Osteocyte (in vitro differentiated cells): Measurements from ENCODE around the gene ZNHIT1. TPM values are rescaled to one million over a fixed set of nuclear protein-coding genes. Genes with fewer than 3 reads are reported as not detected.

Source experiments
- DNase-seq: peaks from one replicate; pipeline ENCODE4 v3.0.0; 2021; ENCODE audit warnings: mixed read lengths; ENCODE audit not compliant: unreplicated experiment; ENCODE audit errors: extremely low spot score
- H3K27ac Mint-ChIP-seq: one replicate; pipeline ENCODE4 v1.8.0; 2021; ENCODE audit warnings: mild to moderate bottlenecking, mixed read lengths; ENCODE audit not compliant: unreplicated experiment
- H3K27me3 Mint-ChIP-seq: one replicate; pipeline ENCODE4 v1.8.0; 2021; ENCODE audit warnings: mixed read lengths; ENCODE audit not compliant: unreplicated experiment
- H3K36me3 Mint-ChIP-seq: one replicate; pipeline ENCODE4 v1.8.0; 2021; ENCODE audit warnings: mixed read lengths; ENCODE audit not compliant: unreplicated experiment
- H3K4me1 Mint-ChIP-seq: one replicate; pipeline ENCODE4 v1.8.0; 2021; ENCODE audit warnings: mixed read lengths; ENCODE audit not compliant: unreplicated experiment
- H3K4me3 Mint-ChIP-seq: one replicate; pipeline ENCODE4 v1.8.0; 2021; ENCODE audit warnings: mild to moderate bottlenecking, moderate library complexity, mixed read lengths; ENCODE audit not compliant: unreplicated experiment
- H3K9me3 Mint-ChIP-seq: one replicate; pipeline ENCODE4 v1.8.0; 2021; ENCODE audit warnings: mixed read lengths; ENCODE audit not compliant: unreplicated experiment
- long read RNA-seq: library from polyadenylated mRNA; unstranded; transcript quantifications from one replicate; pipeline ENCODE4 v2.0.0, GENCODE V29; 2021
- total RNA-seq: library from RNA; stranded (reverse); gene quantifications from 2 replicates; pipeline ENCODE4 v1.2.1, GENCODE V29; 2021
- TF ChIP-seq, protein P1 (sequence below): fragments of 200-600 bp; sonication (generic); IDR thresholded peaks from 2 replicates; pipeline ENCODE4 v1.5.0; 2021; ENCODE audit warnings: antibody characterized with exemption, mild to moderate bottlenecking, moderate library complexity

Gene ZNHIT1
- 64.0 and 66.9 TPM in 2 replicates for total RNA-seq
- long read RNA-seq, transcript ZNHIT1-201 (5 exons, 1,225 nt): major isoform, 35 of 47 reads
- long read RNA-seq, partial matches to known transcripts: 2 of 47 reads
- long read RNA-seq, other reads (novel, unspliced or antisense): 9 of 47 reads

- H3K4me1 Mint-ChIP-seq: peaks cover 41% of the 10 kb centered on the region
- TF ChIP-seq, protein P1, sequence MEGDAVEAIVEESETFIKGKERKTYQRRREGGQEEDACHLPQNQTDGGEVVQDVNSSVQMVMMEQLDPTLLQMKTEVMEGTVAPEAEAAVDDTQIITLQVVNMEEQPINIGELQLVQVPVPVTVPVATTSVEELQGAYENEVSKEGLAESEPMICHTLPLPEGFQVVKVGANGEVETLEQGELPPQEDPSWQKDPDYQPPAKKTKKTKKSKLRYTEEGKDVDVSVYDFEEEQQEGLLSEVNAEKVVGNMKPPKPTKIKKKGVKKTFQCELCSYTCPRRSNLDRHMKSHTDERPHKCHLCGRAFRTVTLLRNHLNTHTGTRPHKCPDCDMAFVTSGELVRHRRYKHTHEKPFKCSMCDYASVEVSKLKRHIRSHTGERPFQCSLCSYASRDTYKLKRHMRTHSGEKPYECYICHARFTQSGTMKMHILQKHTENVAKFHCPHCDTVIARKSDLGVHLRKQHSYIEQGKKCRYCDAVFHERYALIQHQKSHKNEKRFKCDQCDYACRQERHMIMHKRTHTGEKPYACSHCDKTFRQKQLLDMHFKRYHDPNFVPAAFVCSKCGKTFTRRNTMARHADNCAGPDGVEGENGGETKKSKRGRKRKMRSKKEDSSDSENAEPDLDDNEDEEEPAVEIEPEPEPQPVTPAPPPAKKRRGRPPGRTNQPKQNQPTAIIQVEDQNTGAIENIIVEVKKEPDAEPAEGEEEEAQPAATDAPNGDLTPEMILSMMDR: no peak
- no peaks in the 10 kb centered on the region for H3K9me3 Mint-ChIP-seq
- no peaks in the 10 kb centered on the region for H3K27me3 Mint-ChIP-seq
- peak within 1 kb of the TSS; percentile 98 for H3K4me3 Mint-ChIP-seq
- DNase-seq: peak; percentile 97
- H3K36me3 Mint-ChIP-seq: peaks cover 10% of the 10 kb centered on the region
- H3K27ac Mint-ChIP-seq: peak within 1 kb of the TSS; percentile 88
Measured at GRCh38 chr7:101217388-101218235, at the start of gene ZNHIT1, which contains the start of gene PLOD3. TSS of gene ZNHIT1 (plus strand) at chr7:101218165. CDS start at chr7:101218196, 31 bp downstream. TSS of gene PLOD3 (minus strand) at chr7:101217581. CDS start at chr7:101217274, 307 bp downstream.

DNA sequence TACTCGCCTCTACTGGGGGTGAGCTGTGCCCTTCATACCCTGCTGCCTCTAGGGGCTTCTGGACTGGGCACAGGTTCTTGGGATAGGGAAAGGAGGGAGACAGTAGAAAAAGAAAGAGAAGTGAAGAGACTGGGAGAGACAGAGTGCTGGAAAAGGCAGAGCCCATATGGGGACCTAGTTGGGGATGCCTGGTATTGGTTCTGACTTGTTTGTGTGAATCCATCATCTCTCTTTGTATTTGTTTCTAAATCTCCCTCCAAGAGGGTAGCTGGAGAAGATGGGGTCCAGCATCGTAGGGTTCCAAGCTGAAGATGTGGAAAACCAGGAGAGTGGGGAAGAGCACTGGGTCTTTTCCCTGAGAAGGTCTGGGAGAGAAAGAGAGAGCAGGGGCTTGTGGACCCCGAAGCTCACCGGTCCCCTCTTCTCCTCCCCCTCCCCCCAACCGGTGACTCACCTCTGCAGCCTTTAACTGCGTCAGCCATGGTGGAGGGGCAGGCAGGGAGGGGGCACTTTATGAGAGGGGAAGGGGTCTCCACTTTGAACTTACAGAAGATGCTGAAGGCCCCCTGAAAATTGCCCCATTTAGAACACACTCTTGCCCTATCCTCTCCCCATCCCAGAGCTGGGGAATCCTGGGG, 49.4 kb upstream of the ZNHIT1 start:
- no peak overlapping the region for H3K27ac Mint-ChIP-seq
- no peak overlapping the region for H3K4me3 Mint-ChIP-seq
- peaks cover 73% of the 10 kb centered on the region for H3K27me3 Mint-ChIP-seq

GRCh38 chr7:101169110-101169837, 48.7 kb upstream of the ZNHIT1 start:
- H3K4me3 Mint-ChIP-seq: no peak overlapping the region
- H3K27me3 Mint-ChIP-seq: peaks cover 78% of the 10 kb centered on the region
- H3K9me3 Mint-ChIP-seq: no peaks in the 10 kb centered on the region
- no peak overlapping the region for H3K27ac Mint-ChIP-seq
- DNase-seq: no peak
- H3K36me3 Mint-ChIP-seq: no peaks in the 10 kb centered on the region
- TF ChIP-seq, protein P1: no peak
- H3K4me1 Mint-ChIP-seq: peaks cover 60% of the 10 kb centered on the region

More for the DNA sequence above, 49.4 kb upstream of the ZNHIT1 start:
- peaks cover 57% of the 10 kb centered on the region for H3K4me1 Mint-ChIP-seq
- H3K9me3 Mint-ChIP-seq: no peaks in the 10 kb centered on the region
- DNase-seq: no peak
- H3K36me3 Mint-ChIP-seq: no peaks in the 10 kb centered on the region
- TF ChIP-seq, protein P1: no peak

GRCh38 chr7:101169838-101170551, 48.0 kb upstream of the ZNHIT1 start:
- peaks cover 78% of the 10 kb centered on the region for H3K27me3 Mint-ChIP-seq
- no peak overlapping the region for H3K27ac Mint-ChIP-seq
- H3K36me3 Mint-ChIP-seq: no peaks in the 10 kb centered on the region
- H3K4me1 Mint-ChIP-seq: peaks cover 53% of the 10 kb centered on the region
- TF ChIP-seq, protein P1: peak; percentile 90
- H3K9me3 Mint-ChIP-seq: no peaks in the 10 kb centered on the region
- peak; percentile 93 for DNase-seq
- H3K4me3 Mint-ChIP-seq: no peak overlapping the region
